Neural progenitor cell (in vitro differentiated cells): ENCODE data around the gene ITGA11.

Experiments used
- CTCF ChIP-seq: fragments of 200-600 bp; sonication (generic); IDR thresholded peaks from 2 replicates; pipeline ENCODE4 v1.5.1; 2017; ENCODE audit warnings: antibody characterized with exemption, mild to moderate bottlenecking
- EZH2 ChIP-seq: fragments of 200-600 bp; sonication (generic); IDR thresholded peaks from 2 replicates; pipeline ENCODE4 v1.6.1; 2017; ENCODE audit warnings: antibody characterized with exemption, mild to moderate bottlenecking, moderate library complexity
- EZH2phosphoT487 ChIP-seq: fragments of 200-600 bp; sonication (generic); IDR thresholded peaks from 2 replicates; pipeline ENCODE4 v1.6.1; 2017; ENCODE audit warnings: antibody characterized with exemption

GRCh38 chr15:68365770-68366169 is 66.2 kb downstream of the ITGA11 start:
- no peak for TF ChIP-seq EZH2
- no peak for TF ChIP-seq EZH2phosphoT487
- no peak for TF ChIP-seq CTCF
